ENCODE data around the gene GOLGA8K. TPM values are rescaled to one million over a fixed set of nuclear protein-coding genes. Genes with fewer than 3 reads are reported as not detected.
"Not testable (repeated sequence)": the region's sequence is repeated elsewhere in the genome, so short reads cannot be mapped to it uniquely, and the experiment has no call there.

GOLGA8K gene
- polyA plus RNA-seq, 4 donors = 0.56 to 4.5 (median 2.4) TPM

- not testable (repeated sequence) for DNase-seq (ENCODE audit: low read depth in 4 of 4, low spot score in 3 of 4)
These were observed 44.6 kb downstream of the GOLGA8K start for GRCh38 chr15:32358462-32358861.

- DNase-seq (ENCODE audit: low read depth in 4 of 4, low spot score in 3 of 4) = not testable (repeated sequence)
These were observed 46.2 kb downstream of the GOLGA8K start for GRCh38 chr15:32356909-32357308.

- DNase-seq (ENCODE audit: low read depth in 4 of 4, low spot score in 3 of 4) = not testable (repeated sequence)
These were observed 50.3 kb downstream of the GOLGA8K start for GRCh38 chr15:32352748-32353147.

- DNase-seq (ENCODE audit: low read depth in 4 of 4, low spot score in 3 of 4) = not testable (repeated sequence)
These were observed 52.4 kb downstream of the GOLGA8K start for GRCh38 chr15:32350563-32351220.

- not testable (repeated sequence) for DNase-seq (ENCODE audit: low read depth in 4 of 4, low spot score in 3 of 4)
These were observed 56.1 kb downstream of the GOLGA8K start for GRCh38 chr15:32347037-32347436.

- not testable (repeated sequence) for DNase-seq (ENCODE audit: low read depth in 4 of 4, low spot score in 3 of 4)
These were observed 57.0 kb downstream of the GOLGA8K start for GRCh38 chr15:32345978-32346547.

- DNase-seq (ENCODE audit: low read depth in 4 of 4, low spot score in 3 of 4) = not testable (repeated sequence)
These were observed 59.2 kb downstream of the GOLGA8K start for GRCh38 chr15:32343921-32344320.

Other genes with a start within 250 kb of the GOLGA8K start
- gene GOLGA8O, start 52.3 kb upstream of the GOLGA8K start, polyA plus RNA-seq (ENCODE audit: insufficient read length in 4 of 4) = 1 to 10 TPM in 1 of 4 donors, under 1 TPM in 2, not detected in 1; 0.19 to 1.0 (median 0.69) TPM
- gene GOLGA8N, start 190.2 kb upstream of the GOLGA8K start, polyA plus RNA-seq (ENCODE audit: insufficient read length in 4 of 4) = 10 to 100 TPM; 15.6 to 29.5 (median 21.2) TPM
- 10 to 100 TPM; 30.9 to 35.6 (median 33.3) TPM for gene ARHGAP11A, start 212.2 kb upstream of the GOLGA8K start, polyA plus RNA-seq (ENCODE audit: insufficient read length in 4 of 4)
- gene SCG5, start 238.4 kb upstream of the GOLGA8K start, polyA plus RNA-seq (ENCODE audit: insufficient read length in 4 of 4) = 10 to 100 TPM; 19.5 to 65.1 (median 24.2) TPM

Measured in left renal pelvis (tissue), 4 donors.